Right renal pelvis (tissue), 4 donors: ENCODE data around the gene CREB1. TPM values are rescaled to one million over a fixed set of nuclear protein-coding genes. Genes with fewer than 3 reads are reported as not detected.
"Not testable (repeated sequence)": the region's sequence is repeated elsewhere in the genome, so short reads cannot be mapped to it uniquely, and the experiment has no call there.

Experiments used
- DNase-seq, 4 donors: peaks; one replicate each; pipeline ENCODE4 v3.0.0-alpha.2; 2013; ENCODE audit warnings: low read depth in 4 of 4, low spot score in 3 of 4, missing footprints in 1 of 4
- polyA plus RNA-seq, 4 donors: library from polyadenylated mRNA; unstranded; fragments of 120-200 nt; gene quantifications; one replicate each; pipeline ENCODE4 v1.2.1, GENCODE V29; 2013; ENCODE audit not compliant: insufficient read length in 4 of 4

The CREB1 gene
- polyA plus RNA-seq, 4 donors = 60.7 to 74.9 (median 70.8) TPM

GRCh38 chr2:207646582-207646981 lies 116.8 kb downstream of the CREB1 start:
- not testable (repeated sequence) for DNase-seq

Other genes with a start within 250 kb of the CREB1 start
- gene METTL21A, start 95.4 kb downstream of the CREB1 start, polyA plus RNA-seq = 10 to 100 TPM; 30.1 to 35.0 (median 31.6) TPM
- 10 to 100 TPM; 16.8 to 23.1 (median 20.4) TPM for gene CCNYL1, start 181.7 kb downstream of the CREB1 start, polyA plus RNA-seq
- 10 to 100 TPM; 12.2 to 15.7 (median 13.6) TPM for gene FZD5, start 239.9 kb downstream of the CREB1 start, polyA plus RNA-seq